CD4-positive, alpha-beta T cell treated with Interleukin-15 for 4 hours (primary cell): ENCODE data around the gene CST11.
"Not testable (repeated sequence)": the region's sequence is repeated elsewhere in the genome, so short reads cannot be mapped to it uniquely, and the experiment has no call there.

Experiments
- DNase-seq: peaks from one replicate; pipeline ENCODE4 v3.0.0-alpha.2; 2020; ENCODE audit warnings: low spot score

The CST11 gene

GRCh38 chr20:23452776-23453175, at the start of gene CST11:
Gene CST11 (minus strand): TSS chr20:23452876. CDS start chr20:23452811, 65 bp downstream.
- no peak for DNase-seq

DNA sequence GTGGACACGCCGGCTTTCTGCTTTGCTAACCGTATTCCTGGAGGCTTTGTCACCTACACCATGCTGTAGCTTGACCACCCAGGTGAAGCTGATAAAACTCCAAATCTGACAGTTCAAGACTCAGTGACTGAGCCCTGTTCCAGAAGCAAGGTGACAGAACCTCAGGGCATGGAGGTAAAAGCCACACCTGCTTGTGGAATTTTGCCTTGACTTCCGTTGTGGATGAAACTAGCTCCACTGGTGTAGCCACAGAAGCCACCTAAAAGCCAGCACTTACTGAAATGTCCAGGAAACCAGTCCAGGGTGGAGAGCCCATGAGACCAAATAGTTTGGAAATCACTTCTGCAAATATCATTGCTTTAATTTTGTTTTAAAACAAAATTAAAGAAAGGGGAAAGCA, 49.2 kb upstream of the CST11 start:
- no peak for DNase-seq

GRCh38 chr20:23497536-23497935, 44.9 kb upstream of the CST11 start:
- no peak for DNase-seq

DNA sequence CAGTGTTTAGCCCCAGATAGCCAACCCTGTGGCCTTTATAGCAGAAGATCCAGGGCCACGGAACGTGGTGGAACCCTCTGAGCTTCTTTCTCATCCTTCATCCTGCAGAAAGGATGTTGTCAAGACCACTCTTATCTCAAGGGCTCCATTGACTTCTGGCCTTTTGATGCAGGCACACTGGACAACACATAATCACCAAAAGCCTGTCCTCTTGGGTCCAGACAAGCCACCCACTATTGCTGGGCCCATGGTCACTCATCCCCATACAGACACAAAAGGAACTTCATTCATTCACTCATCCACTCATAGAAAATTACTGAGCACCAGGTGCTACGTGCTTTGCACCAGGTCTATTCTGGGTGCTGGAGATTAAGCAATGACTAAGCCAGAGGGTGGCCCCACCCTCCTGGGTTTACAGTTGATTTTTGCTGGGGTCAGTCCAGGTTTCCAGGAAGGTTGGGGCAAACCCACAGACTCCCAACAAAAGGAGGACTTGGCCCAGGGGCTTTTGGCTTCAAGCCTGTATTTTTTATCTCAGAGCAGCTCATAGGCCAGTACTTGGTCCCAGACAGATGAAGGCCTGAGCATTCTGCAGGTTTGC, 40.6 kb upstream of the CST11 start:
- DNase-seq: no peak

DNA sequence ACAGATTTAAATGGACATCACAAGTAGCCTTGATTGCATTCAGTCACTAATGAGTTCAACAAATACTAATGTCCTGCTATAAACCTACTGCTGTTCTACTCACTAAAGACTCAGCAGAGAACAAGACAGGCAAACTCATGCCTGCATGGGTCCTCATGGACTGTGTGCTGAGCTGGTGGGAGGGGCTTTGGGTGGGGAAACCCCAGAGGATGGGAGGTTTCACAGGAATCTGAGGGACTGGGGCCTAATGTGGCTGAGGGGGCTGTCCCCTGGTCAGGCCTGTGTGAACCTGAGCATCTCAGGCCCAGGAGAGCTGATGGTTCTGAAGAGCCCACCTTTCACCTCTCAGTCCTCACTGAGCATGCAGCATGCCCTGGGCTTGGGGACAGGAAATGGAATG, 39.6 kb upstream of the CST11 start:
- DNase-seq: no peak

- no peak for DNase-seq
Measured at GRCh38 chr20:23490817-23491216, 38.1 kb upstream of the CST11 start, which contains the start of gene CST8. Gene CST8 (plus strand): TSS chr20:23491117. CDS start chr20:23491668, 551 bp downstream.

DNA sequence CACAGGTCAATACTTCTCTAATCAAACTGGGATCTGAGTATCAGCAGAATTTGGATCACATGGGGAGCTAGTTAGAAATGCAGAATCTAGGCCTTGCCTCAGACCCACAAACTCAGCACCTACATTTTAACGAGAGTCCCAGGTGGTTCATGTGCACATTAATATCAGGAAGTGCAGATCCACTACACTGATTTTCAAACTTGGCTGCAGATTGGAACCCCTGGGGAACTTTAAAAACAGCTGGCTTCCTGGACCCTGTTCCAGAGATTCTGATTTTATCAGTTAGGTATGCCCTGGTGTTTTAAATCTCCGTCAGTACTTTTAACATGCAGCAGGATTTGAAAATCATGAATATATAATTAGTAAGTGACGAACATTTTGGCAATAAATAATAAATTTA, 36.3 kb upstream of the CST11 start:
- DNase-seq: no peak

DNA sequence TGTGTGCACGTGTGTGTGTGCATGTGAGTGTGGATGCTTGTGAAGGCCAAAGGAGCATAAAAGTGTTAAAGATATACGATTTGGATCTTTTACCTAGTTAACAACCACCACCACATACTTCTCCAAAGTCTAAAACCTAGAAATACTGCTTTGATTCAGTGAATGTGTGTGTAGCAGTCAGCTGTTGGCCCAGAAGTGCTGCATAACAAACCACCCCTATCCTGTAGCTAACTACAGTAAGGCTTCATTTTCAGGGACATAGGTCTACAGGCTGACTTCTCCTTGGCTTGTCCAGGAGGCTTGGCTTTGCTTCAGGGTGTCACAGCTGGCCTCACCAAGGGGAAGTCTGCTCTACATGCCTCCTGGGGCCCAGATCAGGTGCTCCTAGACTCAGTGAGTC, 35.8 kb upstream of the CST11 start:
- DNase-seq: no peak

- DNase-seq: no peak
Measured at GRCh38 chr20:23484081-23484480, 31.4 kb upstream of the CST11 start.

DNA sequence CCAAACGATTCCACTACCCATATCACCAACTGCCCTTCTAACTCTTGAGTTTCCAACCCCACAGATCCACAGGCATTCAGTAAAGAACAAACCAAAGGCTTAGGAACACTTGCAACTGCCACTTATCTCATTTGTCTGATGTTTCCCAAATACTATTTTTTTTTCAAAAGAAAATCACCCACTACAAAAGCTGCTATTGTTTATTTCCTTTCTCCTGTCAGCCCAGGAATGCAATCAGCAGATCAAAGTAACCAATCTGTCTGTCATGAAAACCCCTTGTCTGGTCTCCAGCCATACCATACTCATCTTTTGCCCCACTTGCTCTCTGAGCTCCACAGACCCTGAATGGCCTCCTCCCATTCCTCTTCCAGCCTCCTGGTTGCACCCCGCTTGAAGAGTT, 29.5 kb upstream of the CST11 start:
- no peak for DNase-seq

DNA sequence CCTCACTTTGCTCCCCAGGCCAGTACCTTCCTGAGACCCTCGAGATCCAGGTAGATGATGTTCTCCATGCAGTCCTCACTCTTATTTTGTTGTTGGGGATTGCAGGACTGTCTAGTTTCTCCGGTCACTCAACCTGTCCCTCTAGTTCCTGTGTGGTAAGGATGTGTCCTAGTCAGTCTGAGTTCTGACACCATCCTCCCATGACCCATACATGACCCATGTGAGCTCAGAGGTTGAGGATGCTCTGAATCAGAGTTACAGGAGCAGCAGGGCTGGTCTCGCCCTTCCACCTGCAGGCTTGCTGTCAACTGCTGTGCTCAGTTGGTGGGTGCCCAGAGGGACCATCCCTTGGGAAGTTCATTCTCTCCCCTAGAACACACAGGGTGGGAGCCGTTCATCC, 26.4 kb upstream of the CST11 start:
- no peak for DNase-seq

GRCh38 chr20:23477223-23477622, 24.5 kb upstream of the CST11 start:
- no peak for DNase-seq

DNA sequence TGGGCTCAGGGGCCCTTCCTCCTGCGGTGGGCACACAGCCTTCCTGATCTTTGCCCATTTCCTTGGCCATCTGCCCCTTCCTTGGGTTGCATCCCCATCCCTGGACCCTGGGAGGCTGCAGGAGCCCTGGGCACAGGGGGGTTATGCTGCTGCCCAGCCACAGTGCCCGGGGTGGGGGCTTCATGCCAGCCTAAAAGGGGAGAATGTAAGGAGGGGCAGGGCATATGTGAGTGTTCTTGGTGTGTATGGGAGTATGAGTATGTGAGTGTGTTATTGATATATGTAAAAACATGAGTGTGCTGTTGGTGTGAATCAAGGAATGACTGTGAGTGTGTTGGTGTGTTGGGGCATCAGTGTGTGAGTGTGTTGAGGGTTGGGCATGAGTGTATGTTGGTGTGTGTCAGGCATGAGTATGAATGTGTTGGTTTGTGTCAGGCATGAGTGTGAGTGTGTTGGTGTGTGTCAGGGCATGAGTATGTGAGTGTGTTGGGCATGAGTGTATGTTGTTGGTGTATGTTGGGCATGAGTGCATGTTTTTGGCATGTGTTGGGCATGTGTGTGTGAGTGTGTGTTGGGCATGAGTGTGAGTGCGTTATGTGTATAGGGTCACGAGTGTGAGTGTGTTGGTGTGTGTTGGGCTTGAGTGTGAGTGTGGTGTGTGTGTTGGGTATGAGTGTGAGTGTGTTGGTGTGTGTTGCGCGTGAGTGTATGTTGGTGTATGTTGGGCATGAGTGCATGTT, 23.5 kb upstream of the CST11 start:
- DNase-seq: no peak

DNA sequence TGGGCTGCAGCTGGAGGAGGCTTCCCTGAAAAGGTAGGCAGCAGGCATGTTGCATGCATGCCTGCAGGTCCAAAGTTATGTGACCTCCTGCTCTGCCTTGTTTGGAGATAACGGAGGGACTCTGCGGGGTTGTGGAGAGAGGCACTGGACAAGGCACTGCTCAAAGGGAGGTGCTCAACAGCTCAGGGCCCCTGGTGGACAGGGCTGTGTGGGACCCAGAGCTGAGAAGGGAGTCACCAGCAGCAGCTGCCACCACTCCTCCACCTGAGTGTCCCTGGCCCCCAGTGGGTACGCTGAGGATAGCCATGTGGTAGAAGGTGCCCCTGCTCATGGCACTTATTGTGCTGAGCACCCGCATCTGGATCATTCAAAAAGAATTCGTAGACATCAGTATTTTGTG, 22.7 kb upstream of the CST11 start:
- DNase-seq: no peak

DNA sequence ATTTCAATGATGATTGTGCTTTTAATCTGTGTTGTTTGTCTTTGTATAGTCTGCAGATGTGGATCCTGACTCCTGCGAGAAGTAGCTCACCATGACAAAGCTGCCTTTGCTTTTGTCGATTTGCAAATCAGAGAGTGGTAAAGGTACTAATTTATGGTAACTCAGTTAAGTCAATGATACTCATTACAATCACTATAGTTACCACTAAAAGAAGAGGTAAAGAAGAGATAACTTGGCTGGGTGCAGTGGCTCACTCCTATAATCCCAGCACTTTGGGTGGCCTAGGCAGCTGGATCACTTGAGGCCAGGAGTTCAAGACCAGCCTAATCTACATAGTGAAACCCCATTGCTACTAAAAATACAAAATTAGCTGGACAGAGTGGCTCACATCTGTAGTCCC, 20.6 kb upstream of the CST11 start:
- DNase-seq: not testable (repeated sequence)

DNA sequence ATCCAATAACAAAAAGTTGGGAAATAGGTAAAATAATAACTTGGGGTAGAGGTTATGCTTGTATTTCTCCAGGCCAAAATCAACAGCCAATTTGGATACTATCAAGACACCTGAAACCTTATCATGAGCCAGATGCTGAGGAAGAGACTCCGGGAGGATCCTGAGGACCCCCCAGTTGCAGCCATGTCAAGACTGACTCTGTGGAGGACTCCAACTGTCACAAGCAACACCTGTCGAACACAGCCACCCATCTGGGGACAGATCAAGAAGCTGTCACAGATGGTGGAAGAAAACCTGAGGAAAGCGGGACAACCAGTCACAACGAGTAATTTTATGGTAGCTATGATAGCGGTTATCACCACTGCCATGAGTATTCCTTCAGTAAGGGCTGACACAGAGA, 19.6 kb upstream of the CST11 start:
- DNase-seq: not testable (repeated sequence)

DNA sequence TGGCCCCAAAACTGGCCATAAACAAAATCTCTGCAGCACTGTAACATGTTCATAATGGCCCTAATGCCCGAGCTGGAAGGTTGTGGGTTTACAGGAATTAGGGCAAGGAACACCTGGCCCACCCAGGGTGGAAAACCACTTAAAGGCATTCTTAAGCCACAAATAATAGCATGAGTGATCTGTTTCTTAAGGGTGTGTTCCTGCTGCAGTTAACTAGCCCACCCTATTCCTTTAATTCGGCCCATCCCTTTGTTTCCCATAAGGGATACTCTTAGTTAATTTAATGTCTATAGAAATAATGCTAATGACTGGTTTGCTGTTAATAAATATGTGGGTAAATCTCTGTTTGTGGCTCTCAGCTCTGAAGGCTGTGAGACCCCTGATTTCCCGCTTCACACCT, 14.3 kb upstream of the CST11 start:
- DNase-seq: not testable (repeated sequence)

DNA sequence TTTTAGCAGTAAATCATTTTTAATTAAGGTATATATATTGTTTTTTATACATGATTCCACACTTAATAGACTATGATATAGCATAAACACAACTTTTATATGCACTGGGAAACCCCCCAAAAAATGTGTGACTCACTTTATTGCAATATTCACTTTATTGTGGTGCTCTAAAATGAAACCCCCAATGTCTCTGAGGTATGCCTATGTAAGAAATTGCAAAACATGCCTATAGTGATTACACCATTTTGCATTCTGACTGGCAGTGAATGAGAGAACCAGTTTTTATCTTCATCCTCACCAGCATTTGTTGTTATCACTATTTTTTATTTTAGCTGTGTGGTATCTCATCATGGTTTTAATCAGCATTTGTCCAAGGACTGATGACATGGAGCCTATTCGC, 8.5 kb upstream of the CST11 start:
- DNase-seq: no peak

- DNase-seq: no peak
Measured at GRCh38 chr20:23459461-23460150, 6.9 kb upstream of the CST11 start.

GRCh38 chr20:23456873-23457272, 4.2 kb upstream of the CST11 start:
- no peak for DNase-seq

DNA sequence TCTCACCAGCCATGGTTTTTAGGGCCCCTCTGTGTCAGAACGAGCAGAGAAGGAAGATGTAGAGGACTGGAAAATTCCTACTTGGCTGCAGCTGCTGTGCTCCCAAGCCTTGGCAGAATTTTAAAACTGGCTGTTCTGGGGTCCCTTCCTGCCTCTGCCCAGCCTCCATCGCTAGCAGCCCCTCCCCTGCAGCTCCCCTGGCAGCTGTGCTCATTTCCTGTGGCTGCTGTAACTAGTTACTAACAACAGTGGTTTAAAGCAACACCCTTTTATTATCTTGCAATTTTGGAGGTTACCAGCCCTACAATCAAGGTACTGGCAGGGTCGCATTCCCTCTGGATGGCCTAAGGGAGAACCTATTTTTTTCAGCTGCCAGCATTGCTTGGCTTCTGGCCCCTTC, 3.7 kb upstream of the CST11 start:
- peak; percentile 32 for DNase-seq

GRCh38 chr20:23455639-23456038, 3.0 kb upstream of the CST11 start:
- no peak for DNase-seq

GRCh38 chr20:23454816-23455215, 2.1 kb upstream of the CST11 start:
- DNase-seq: no peak
